NT2/D1 (cell line): Measurements from ENCODE around the gene CNGA2.

ENCODE experiments used
- SUZ12 ChIP-seq: IDR thresholded peaks from 2 replicates; pipeline ENCODE4 v1.6.1; 2011; ENCODE audit not compliant: insufficient read length, insufficient read depth; ENCODE audit errors: extremely low read depth
- YY1 ChIP-seq: IDR thresholded peaks from 2 replicates; pipeline ENCODE4 v1.6.1; 2011; ENCODE audit not compliant: insufficient read length, insufficient read depth
- ZNF274 ChIP-seq: IDR thresholded peaks from 2 replicates; pipeline ENCODE4 v1.6.1; 2011; ENCODE audit warnings: mild to moderate bottlenecking, low read depth, low read length

GRCh38 chrX:151697522-151697921, 37.0 kb upstream of the CNGA2 start:
- TF ChIP-seq ZNF274, result no peak
- TF ChIP-seq SUZ12, result no peak
- no peak for TF ChIP-seq YY1
